Mesenteric fat pad (tissue), 1 donor: ENCODE data around the gene IRX5. TPM values are rescaled to one million over a fixed set of nuclear protein-coding genes. Genes with fewer than 3 reads are reported as not detected.

ENCODE experiments used
- DNase-seq: peaks from one replicate; pipeline ENCODE4 v3.0.0-alpha.2; 2020; ENCODE audit warnings: low spot score
- total RNA-seq: library from RNA; stranded (reverse); fragmentation: NEBNext Ultra II Directional; extraction: Animal tissue kit (Norgen Biotek cat#: 25700); gene quantifications from one replicate; pipeline ENCODE4 v1.2.1, GENCODE V29; 2021
- donor health status: DM: yes; HTN: yes; CAD: no.

IRX5 gene
- total RNA-seq, 1 donor from 2014 or later = not detected

DNA sequence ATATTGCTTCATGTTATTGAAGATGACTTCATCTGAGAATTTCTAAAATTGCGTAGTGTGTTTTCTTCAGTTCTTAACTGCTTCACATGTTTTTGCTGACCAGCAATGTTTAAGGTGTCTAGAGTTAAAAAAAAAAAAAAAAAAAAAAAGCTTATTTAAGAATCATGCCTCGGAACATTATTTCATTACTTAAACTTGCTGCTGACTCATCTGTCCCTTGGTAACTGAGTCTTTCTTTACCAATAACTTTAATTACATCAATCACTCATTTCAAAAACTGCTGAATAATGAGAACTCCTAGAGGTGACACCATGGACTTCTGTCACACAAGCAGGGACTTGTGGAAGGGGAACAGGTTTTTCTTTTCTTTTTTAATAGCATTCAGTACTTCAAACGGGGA lies 16.2 kb downstream of the IRX5 start:
- DNase-seq = no peak

GRCh38 chr16:54947616-54948015 lies 17.0 kb downstream of the IRX5 start:
- DNase-seq = no peak

GRCh38 chr16:54952195-54952594 lies 21.5 kb downstream of the IRX5 start:
- DNase-seq = no peak

GRCh38 chr16:54953461-54953860 lies 22.8 kb downstream of the IRX5 start:
- DNase-seq = no peak

DNA sequence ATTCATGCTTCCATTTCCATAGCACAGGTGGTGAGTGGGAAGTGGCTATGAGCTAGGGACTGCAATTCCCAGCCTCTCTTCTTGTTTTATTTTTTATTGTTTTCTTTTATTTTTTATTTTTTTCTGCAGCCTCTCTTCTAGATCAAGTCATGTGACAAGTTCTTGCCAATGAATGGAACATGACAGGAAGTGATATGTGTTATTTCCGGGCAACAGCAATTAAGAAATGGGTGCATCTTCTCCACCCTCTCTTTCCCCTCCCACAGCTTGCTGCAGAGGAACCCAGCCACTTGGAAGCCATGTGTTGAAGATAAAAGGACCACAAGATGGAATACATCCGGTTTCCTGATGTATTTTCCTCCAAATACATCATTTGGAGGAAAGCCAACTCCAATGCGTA lies 23.6 kb downstream of the IRX5 start:
- no peak for DNase-seq

DNA sequence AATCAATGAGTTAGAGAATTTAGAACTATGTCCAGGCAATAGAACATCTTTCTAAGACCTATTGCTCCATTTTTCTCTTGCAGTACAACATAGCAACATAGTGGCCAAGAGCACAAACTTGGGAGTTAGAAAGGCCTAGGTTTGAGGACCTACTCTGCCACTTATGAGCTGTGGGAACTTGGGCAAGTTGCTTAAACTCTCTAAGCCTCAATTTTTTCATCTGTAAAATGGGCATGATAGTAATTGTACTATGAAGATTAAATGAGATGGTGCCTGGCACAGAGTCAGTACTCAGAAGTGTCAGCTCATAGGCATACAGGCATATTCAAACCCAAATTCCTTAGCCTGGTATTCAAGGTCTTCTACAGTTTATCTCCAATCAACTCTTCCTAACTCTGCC lies 25.1 kb downstream of the IRX5 start:
- DNase-seq = no peak

- DNase-seq = no peak
Measured at GRCh38 chr16:54957403-54958166, 26.9 kb downstream of the IRX5 start.

- DNase-seq = no peak
Measured at GRCh38 chr16:54962045-54962444, 31.4 kb downstream of the IRX5 start.

DNA sequence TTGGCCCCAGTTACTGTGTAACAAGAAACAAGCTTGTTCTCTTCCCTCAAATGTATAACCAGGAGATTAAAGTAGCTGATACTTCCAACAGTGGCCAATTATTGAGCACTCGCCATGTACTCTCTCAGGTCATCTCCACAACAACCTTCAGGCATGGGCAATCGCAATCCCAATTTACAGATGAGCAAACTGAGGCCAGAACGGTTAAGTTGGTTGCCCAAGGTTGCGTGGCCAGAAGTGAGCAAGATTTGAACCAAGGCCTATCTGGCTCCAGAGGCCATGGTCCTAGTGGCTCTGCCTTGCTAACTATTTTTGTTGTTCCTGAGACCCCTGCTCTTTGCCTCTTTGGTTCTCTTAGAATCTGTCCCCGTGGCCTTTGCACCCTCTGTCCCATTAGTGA lies 33.6 kb downstream of the IRX5 start:
- DNase-seq = no peak

- no peak for DNase-seq
Measured at GRCh38 chr16:54965464-54965863, 34.8 kb downstream of the IRX5 start.

DNA sequence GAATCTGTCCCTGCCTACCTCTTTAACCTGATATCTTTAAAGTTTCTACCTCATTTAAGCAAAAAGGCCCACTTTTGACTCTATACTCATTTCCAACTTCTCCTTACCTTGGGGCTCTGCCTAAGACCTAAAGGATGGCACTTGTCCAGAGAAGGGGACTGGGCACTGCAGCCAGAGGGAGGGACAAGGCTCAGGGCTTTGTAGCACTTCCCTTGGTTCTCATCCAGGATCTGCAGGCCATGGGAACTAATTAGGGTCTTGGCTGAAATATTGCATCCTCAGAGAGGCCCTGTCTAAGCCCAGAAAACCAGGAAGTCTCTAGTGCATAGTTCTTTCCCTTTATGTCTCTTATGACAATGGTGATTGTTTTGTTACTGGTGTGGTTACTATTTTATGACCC lies 37.3 kb downstream of the IRX5 start:
- no peak for DNase-seq

- no peak for DNase-seq
Measured at GRCh38 chr16:54968784-54969183, 38.1 kb downstream of the IRX5 start.

GRCh38 chr16:54970016-54970415 lies 39.4 kb downstream of the IRX5 start:
- no peak for DNase-seq

DNA sequence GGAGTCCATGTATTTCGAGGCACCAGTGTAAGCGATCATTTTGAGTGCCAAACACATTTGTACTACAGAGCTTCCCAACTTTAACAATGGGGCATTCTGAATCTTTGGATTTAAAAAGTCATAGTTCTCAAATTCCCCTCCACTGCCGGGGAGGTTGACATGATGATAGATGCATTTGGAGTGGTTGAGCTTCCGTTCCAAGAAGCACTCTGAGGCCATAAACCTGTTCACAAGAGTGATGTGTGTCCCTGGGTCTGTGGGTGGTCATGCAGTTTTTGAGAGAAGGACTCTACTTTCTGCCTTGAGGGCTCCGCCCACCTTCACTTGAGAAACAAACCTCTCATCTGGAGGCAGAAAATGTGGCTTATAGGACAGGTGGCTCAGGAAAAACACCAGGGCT lies 43.7 kb downstream of the IRX5 start:
- no peak for DNase-seq

DNA sequence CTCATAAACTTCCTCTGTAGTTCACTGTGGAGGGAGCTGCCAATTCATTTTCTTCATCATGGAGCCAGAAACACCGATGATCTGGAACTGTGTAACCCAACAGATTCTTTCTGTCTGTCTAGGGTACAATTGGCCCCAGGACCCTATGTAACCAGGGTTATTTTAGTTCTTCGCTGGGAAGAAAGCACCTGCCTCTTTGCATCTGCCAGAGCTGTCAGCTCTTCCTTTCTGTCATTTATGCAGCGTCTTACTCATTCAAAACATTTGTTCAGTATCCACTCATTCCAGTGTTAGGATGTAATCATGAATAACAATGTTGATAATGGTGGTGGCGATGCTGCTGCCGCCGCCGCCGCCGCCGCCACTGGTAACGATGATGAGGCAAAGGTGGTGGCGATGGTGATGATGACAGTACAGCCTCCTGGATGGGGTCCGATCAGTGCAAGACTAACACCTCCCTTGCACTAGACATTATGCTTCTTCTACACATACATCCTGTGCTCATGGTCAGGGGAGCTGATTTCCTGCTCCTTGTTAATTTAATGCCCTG lies 46.1 kb downstream of the IRX5 start:
- no peak for DNase-seq

GRCh38 chr16:54977211-54977610 lies 46.5 kb downstream of the IRX5 start:
- DNase-seq = no peak

DNA sequence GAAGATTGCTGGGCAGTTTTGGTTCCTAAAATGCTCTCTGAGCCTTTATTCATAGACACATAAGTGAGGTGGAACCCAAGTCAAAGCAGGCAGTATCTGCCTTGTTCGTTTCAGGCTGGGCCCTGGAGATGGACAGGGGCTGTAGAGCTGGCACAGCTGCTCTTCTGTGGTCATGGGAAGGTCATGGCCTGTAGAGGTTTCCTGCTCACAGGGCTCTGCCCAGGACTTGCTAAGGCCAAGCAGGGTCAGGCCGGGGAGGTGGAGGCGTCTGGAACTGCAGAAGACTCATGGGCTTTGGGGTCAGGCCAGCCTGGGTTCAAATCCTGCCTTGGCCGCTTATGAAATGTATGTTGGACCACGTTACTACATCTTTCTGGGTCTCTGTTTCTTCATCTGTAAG lies 50.2 kb downstream of the IRX5 start:
- no peak for DNase-seq
